HPDE6-E6E7 (cell line): ENCODE data around the gene EQTN.
"Not testable (repeated sequence)": the region's sequence is repeated elsewhere in the genome, so short reads cannot be mapped to it uniquely, and the experiment has no call there.

Source experiments
- DNase-seq: peaks from one replicate; pipeline ENCODE4 v3.0.0; 2011; ENCODE audit warnings: missing footprints; ENCODE audit errors: extremely low spot score

Gene EQTN

DNA sequence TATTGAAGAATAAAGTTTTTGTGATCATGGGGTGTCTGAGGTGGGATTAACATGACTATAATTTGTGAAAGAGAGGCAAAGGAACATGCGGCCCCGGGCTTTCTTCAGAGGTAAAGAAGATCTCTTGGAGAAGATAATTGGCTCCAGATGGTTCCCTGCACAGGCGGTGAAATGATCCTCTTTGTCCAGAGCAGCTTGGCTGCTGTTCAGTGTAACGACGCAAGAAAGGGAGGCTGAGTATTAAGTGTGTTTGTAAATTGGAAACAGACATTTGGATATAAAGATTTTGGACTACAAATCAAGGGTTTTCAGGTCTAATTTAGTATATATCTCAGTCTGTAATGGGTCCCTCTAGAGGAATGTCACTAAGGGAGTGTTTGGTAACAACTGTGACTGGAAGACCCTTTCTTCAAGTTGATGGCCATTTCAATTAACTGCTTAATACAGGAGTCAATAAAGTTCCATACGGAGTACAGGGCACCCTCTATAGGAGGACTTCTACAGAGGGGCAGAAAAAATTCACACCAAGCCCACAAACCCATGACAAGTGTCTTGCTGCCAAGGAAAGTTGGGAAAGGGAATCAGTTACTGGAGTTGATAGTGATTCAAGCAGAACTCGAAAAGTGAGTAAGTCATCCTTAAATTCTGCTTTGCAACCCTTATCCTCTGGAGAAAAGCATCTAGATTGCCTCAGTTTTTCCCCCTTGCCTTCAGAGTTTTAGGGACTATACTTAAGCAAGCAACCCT, 4.1 kb downstream of the EQTN start:
- no peak for DNase-seq

DNA sequence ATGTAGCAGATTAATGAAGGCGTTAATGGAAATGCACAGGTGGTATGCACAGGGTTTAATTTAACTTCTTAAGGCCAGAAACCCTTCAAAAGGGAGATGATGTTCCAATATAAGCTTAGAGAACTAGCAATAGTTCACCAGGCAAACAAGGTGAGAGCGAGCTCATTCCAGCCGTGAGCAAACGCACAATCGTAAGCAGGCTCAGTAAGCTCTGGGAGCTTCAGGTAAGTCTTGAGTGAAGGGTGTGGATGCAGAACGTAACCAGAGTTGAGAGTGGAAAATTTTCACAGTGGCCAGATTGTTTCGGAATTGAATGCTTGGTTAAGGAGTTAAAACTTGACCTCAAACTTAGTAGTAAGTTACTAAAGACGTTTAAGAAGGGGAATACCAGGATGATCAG, 5.7 kb downstream of the EQTN start:
- no peak for DNase-seq

DNA sequence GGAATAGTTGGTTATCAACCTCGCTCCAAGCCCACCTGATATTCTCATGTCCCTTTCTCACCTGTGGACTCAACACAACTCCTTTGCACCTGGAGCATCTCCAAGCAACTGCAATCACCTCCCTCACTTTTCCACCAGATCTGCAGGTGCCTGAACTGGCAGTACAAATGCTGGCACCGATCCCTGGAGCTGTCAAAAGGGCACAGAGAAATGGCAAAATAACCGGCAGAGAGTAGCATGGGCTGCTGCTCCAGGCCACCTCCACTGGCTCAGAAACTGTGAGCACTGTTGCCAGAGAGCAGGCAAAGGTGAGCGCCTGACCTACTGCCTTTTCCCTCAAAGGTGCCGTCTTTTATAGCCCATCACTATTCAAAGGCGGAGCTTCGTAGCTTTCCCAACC, 14.7 kb downstream of the EQTN start:
- DNase-seq, result no peak

DNA sequence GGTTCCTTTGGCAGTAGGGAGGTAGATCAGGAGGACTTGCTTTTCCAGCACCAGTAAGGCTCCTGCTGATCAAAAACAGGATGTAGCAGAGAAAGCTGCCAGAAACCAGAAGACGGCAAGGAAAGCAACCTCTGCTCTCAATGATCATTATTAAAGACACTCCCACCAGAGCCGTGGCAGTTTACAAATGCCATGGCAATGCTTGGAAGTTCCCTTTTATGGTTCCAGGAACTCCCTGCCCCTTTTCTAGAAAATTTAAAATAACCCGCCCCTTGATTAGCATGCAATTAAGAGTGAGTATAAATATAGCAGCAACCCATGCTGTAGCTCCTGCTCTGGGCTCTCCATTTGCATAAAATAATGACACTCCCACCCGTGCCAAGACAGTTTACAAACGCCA, 16.1 kb downstream of the EQTN start:
- no peak for DNase-seq

DNA sequence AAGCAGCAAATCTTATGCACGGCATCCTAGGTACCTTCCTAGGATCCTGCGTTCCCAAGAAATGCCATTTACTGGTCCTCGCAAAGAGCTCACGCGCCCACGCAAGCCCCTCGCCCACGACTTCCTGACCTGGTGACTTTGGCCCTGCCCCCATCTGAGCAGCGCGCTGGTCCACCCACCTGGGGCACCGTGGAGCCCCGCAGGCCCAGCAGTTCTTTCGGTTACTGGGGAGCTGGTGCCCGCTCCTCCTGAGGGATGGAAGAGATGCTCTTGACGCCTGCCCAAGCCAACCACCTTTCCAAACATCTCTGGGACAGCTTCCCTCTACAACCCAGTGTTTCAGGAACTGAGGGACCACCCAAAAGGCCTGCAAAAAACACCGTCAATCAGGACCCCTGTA, 16.7 kb downstream of the EQTN start:
- no peak for DNase-seq

DNA sequence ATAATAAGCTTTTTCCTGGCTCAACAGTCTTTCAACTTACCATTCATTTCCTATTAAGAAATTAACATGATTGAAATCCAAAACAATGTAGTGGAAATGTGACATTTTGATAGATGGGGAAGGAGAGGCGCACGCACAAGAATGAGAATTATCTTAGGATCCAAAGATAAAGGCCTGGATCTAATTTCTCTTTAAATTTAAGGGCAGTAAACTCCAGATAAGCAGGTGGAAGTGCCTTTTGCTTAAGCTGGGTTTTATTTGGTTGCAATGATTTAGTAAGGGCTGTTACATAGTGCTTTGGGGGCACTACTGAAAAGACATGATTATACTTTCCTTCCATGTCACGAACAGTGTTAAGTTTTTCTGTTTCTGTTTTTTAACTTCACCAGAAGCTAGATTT, 17.3 kb downstream of the EQTN start:
- no peak for DNase-seq

DNA sequence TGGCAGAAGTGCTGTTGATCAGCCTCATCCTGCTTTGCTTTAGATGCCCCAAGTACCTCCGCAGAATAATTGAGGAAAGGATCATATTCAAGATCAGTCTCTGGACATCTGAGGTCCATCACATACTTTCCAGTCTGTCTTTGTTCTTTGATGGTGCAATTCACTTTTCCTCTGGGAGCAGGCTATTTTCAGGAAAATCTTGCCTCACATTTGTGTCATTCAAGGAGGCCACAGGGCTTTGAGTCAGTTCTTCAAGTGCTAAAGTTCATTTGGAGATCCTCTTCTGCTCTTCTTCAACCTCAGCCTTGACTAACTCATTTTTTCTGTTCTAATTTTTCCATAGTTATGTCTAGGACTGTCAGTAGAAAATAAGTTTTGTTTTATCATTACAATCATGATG, 18.6 kb downstream of the EQTN start:
- DNase-seq, result no peak

DNA sequence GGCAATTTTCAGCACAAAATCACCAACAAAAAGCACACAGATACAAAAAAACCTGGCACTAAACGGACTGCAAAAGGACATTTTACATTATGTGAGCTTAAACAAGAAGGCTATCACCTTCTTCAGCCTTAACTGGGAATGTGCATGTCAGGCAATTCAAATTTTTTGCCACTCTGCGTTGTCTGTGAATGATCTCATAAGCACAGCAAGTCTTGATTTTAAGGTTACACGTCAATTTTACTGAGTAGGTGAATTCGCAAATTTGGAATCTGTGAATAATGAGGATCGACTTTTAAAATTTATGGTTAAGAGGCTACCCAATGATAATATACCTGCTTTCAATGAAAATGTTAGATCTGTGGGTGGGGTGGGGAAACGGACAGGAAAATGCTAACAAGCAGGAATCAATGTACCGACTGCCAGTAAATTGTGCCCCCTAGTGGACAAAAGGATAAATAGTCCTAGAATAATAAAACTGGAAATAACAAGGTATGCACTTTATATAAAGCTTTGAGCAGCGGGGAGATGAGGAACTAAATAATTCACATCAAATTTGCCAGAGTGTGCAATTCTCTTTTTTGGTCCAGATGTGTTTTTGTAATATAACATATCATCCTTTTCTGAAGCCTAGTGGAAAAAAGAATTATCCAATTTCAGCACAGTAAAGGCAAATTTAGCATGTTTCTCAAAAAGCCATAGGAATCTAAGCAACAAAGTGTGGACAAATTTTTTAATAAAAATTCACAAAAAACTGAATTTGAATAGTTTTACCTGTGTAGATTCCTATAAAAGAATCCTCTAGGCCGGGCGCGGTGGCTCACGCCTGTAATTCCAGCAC, 20.5 kb downstream of the EQTN start:
- DNase-seq, result peak; percentile 23

DNA sequence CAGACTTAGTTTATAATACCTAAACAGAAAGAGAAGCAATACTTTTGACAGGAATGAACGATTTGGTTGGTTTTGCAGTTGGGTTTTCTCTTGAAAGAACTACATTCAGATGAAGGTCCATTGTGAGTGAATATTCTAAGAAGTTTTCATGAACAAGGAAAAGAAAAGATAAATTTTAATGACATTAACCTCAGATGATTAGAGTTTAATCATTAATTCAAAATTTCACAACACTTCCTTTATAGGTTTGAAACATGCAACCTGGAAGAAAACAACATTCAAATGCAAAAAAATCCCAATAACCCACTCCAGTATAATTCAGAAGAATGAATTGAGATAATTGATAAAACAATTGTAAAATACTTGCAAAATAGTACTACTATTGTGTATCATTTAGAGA, 23.8 kb downstream of the EQTN start:
- DNase-seq, result no peak

DNA sequence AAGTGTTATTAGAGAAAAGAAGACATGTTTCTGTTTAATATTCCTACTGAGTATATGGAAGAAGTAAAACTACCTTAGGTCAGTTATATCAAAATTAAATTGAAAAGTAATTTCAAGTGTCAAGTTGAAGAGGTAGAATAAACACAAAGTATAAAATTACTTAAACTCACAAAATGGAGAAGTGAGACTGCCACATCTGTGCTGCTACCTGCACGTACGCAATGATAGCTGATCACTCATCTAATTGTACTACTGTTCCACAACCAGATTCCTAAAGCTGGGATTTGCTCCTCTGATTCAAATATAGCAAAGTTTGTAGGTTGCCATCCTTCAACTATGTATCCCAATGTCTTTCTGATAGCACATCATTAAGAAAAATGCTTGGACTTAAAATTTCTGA, 24.8 kb downstream of the EQTN start:
- no peak for DNase-seq

DNA sequence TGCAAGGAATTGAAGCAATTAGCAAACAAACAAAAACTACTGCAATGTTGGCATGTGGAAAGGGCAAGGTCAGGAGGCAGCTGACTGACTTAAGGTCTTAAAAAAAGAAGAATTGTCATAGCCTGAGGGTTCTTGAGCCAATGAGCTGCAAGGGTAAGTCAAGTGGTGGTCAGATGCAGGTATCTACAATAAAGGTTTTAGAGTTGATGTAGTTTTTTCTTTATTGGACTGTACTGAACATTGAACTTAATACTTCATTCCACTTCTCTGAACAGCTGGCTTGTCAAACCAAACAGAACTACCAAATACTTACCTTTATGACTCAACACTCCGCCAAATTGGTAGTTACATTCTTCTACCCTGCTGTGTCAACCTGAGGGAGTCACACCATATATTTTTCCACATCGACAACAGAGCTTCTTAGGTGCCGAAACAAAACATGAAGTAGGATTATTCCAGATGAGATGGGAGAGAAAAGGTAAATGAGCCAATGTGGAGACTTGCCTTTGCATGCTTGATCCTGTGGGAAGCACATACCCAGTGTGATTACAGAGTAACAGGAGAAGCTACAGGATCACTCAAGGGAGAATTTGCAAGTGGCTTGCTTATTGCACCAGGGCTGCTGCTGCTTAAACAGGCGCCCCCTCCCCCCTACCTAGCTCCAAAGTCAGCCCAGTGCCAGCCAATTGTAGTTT, 35.3 kb downstream of the EQTN start:
- DNase-seq, result no peak

DNA sequence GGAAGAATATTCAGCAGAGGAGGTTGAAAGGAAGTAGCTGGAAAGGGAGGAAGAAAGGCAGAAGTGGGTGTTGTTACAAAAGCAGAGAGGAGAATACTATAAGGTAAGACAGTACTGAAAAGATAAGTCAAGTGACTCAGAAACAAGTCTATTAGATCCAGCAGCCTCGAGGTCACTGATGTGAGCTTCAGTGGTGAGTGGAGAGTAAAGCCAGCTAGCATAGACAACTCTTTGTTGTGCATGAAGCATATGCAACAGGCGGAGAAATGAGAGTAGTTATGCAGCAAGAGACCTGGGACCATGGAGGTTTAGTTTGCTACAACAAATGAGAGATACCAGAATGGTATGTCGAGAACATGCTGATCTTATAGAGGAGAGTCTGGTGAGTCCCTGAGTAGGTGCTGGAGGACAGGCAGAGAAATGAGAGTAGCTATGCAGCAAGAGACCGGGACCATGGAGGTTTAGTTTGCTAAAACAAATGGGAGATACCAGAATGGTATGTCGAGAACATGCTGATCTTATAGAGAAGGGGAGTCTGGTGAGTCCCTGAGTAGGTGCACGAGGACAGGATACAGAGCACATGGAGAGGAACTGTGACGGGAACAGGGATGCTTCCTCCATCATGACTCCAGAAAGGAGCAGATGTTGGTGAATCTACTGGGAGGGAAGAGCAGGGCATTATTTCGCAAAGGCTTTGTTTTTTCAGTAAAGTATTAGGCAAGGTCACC, 36.0 kb downstream of the EQTN start:
- no peak for DNase-seq

DNA sequence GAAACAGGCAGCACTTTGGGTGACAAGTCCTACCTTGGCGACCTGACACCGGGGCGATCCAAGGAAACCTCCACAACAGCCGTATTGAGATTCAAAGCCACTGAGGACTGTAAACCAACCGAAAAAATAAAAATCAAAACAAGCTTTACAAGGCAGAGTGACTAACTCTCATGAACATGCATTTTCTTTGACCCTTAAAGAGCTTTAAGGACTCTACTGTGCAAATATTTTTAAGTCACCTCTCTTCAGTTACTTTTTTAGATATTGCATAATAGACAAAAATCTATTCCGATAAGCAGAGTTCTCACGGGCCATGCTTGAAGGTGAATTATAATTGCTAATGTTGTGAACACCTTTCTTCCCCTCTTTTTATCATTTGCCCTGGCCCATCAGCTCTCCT, 38.3 kb downstream of the EQTN start:
- no peak for DNase-seq

DNA sequence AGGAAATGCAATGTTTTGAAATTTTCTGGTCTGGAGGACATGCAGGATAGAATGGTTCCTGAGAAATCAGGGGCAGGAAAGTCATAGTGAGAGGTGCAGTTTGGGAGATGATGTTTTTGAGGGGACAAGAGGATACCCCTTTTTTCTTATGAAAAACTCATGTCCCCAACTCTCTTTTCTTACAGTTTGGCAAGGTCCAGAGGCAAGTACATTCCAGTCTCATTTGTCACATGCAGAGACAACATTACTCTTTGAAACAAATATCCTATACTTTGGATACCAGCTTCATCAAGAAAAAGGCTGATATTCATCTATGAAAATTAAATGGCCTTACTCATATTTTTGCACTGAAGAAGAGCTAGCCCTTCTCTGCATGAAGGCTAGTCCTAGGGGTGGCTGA, 48.2 kb downstream of the EQTN start:
- no peak for DNase-seq

DNA sequence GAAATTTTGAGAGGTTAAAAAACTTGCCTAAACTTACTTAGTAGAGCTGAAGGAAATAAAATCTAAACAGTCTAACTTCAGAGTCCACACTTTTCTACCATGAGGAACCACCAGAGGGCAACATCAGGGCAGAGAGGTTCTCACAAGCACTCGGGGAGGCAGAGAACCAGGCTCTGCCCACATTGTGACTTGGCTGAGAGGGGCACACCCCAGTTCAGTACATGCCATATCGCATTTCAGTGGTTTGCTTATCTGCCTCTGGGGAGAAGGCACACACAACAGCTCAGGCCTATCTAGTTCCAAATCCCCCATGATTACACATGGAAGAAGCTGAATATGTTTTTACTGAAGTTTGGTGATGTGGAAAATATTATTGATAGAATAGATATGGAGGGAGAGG, 49.2 kb downstream of the EQTN start:
- peak; percentile 62 for DNase-seq

DNA sequence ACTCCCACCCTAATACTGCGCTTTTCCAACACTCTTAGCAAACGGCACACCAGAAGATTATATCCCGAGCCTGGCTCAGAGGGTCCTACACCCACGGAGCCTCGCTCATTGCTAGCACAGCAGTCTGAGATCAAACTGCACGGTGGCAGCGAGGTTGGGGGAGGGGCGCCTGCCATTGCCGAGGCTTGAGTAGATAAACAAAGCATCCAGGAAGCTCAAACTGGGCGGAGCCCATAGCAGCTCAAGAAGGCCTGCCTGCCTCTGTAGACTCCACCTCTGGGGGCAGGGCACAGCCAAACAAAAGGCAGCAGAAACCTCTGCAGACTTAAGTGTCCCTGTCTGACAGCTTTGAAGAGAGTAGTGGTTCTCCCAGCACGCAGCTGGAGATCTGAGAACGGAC, 57.3 kb downstream of the EQTN start:
- DNase-seq, result not testable (repeated sequence)
